Measurements from ENCODE around the gene SYF2.

Gene SYF2

GRCh38 chr1:25239681-25240541 lies 7.6 kb upstream of the SYF2 start:
- POLR2A ChIA-PET = interaction anchor here (0.6 to 1.8 kb wide), 11 partner anchors 8 to 389 kb away, joined by 3 to 10 read pairs (median 4); partner anchors contain the start of genes MACO1, RSRP1, SYF2 and TMEM50A
- Histone ChIP-seq H3K4me3 (ENCODE audit: low read depth, low read length) (peak overlapping the region; percentile 57), H3K27ac (ENCODE audit: extremely low read depth, low read depth, low read length) (peak overlapping the region; percentile 76), H3K36me3 (ENCODE audit: control insufficient read depth in 2 of 2, insufficient read depth in 1 of 2, low read length in 2 of 2) (peaks cover 31 to 46% of the 10 kb centered on the region in 2 experiments), H3K9me3 (ENCODE audit: control insufficient read depth, insufficient read depth, low read depth, low read length) (no peaks in the 10 kb centered on the region), H3K4me1 (ENCODE audit: control insufficient read depth, insufficient read depth, low read length) (peaks cover 6% of the 10 kb centered on the region; the same call in 1 of the 2 replicates)
- CTCF ChIA-PET = interaction anchor here (0.6 to 1.6 kb wide), 6 partner anchors 102 to 404 kb away, joined by 3 to 6 read pairs (median 4); no protein-coding TSS in a partner anchor
- TF ChIP-seq SCRT2 (tag by site-specific recombination; IDR thresholded peaks at IDR 0.05) (no peak), ZNF26 (tag by site-specific recombination; IDR thresholded peaks at IDR 0.05) (no peak), ZNF155 (tag by site-specific recombination; IDR thresholded peaks at IDR 0.05) (no peak), SETDB1 (IDR thresholded peaks at IDR 0.05; ENCODE audit: insufficient read length, low read length) (no peak), HOXD13 (CRISPR knock-in tag; IDR thresholded peaks at IDR 0.05; ENCODE audit: borderline replicate concordance) (no peak), ZNF596 (tag by site-specific recombination; IDR thresholded peaks at IDR 0.05) (no peak), ATF2 (tag by site-specific recombination; IDR thresholded peaks at IDR 0.05; ENCODE audit: low read depth) (no peak), ZBTB21 (tag by site-specific recombination; IDR thresholded peaks at IDR 0.05) (peak; percentile 30; the same call in 1 of the 2 replicates), ZNF302 (tag by site-specific recombination; IDR thresholded peaks at IDR 0.05; ENCODE audit: low read depth) (no peak), SP7 (tag by site-specific recombination; IDR thresholded peaks at IDR 0.05) (peak; percentile 89), KLF16 (tag by site-specific recombination; IDR thresholded peaks at IDR 0.05) (0 out of 2 replicates have a peak, but pooled peaks have one; percentile 70), ZNF701 (tag by site-specific recombination; IDR thresholded peaks at IDR 0.05) (no peak), IKZF3 (tag by site-specific recombination; IDR thresholded peaks at IDR 0.05) (peak; percentile 98), ZBTB1 (tag by site-specific recombination; IDR thresholded peaks at IDR 0.05) (no peak), ZNF366 (tag by site-specific recombination; conservative IDR thresholded peaks at IDR 0.05) (peak; percentile 64), ZNF837 (tag by site-specific recombination; IDR thresholded peaks at IDR 0.05) (no peak), ZSCAN16 (tag by site-specific recombination; IDR thresholded peaks at IDR 0.05) (no peak), ZNF19 (tag by site-specific recombination; IDR thresholded peaks at IDR 0.05; ENCODE audit: low read depth) (no peak), TCF7L2 (IDR thresholded peaks at IDR 0.05; ENCODE audit: borderline replicate concordance, low read depth, low read length) (no peak), ZNF843 (tag by site-specific recombination; IDR thresholded peaks at IDR 0.05) (peak; percentile 80), HOXA7 (CRISPR knock-in tag; IDR thresholded peaks at IDR 0.05; ENCODE audit: borderline replicate concordance) (no peak), ZNF324 (tag by site-specific recombination; IDR thresholded peaks at IDR 0.05) (peak; percentile 69; the same call in 1 of the 2 replicates), ZNF223 (tag by site-specific recombination; IDR thresholded peaks at IDR 0.05) (peak; percentile 96), SCRT1 (tag by site-specific recombination; IDR thresholded peaks at IDR 0.05; ENCODE audit: borderline replicate concordance) (no peak), ZNF350 (tag by site-specific recombination; IDR thresholded peaks at IDR 0.05) (no peak), ZNF121 (tag by site-specific recombination; IDR thresholded peaks at IDR 0.05) (no peak), ZNF2 (tag by site-specific recombination; IDR thresholded peaks at IDR 0.05) (no peak; the same call in 1 of the 2 replicates), ZNF335 (tag by site-specific recombination; conservative IDR thresholded peaks at IDR 0.05) (peak; percentile 76), ZNF76 (tag by site-specific recombination; IDR thresholded peaks at IDR 0.05; ENCODE audit: borderline replicate concordance, low read depth) (peak; percentile 19; the same call in 1 of the 2 replicates), ZNF585B (tag by site-specific recombination; IDR thresholded peaks at IDR 0.05) (no peak), ZSCAN30 (tag by site-specific recombination; IDR thresholded peaks at IDR 0.05) (peak; percentile 81; the same call in 1 of the 2 replicates), ZNF114 (tag by site-specific recombination; IDR thresholded peaks at IDR 0.05) (no peak), GLIS1 (tag by site-specific recombination; IDR thresholded peaks at IDR 0.05) (peak; percentile 99), BCL11B (tag by site-specific recombination; IDR thresholded peaks at IDR 0.05; ENCODE audit: low read depth) (peak; percentile 59; the same call in 1 of the 2 replicates), ZNF184 (tag by site-specific recombination; IDR thresholded peaks at IDR 0.05) (no peak)
- TF ChIP-seq, protein P1, sequence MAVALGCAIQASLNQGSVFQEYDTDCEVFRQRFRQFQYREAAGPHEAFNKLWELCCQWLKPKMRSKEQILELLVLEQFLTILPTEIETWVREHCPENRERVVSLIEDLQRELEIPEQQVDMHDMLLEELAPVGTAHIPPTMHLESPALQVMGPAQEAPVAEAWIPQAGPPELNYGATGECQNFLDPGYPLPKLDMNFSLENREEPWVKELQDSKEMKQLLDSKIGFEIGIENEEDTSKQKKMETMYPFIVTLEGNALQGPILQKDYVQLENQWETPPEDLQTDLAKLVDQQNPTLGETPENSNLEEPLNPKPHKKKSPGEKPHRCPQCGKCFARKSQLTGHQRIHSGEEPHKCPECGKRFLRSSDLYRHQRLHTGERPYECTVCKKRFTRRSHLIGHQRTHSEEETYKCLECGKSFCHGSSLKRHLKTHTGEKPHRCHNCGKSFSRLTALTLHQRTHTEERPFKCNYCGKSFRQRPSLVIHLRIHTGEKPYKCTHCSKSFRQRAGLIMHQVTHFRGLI (tag by site-specific recombination; IDR thresholded peaks at IDR 0.05) = no peak

All from HEK293 (cell line).